ENCODE measurements around the gene CSRP1.

CSRP1 gene

GRCh38 chr1:201513498-201514243 lies 6.7 kb upstream of the CSRP1 start:
- TF ChIP-seq Cebpa-rat (IDR thresholded peaks at IDR 0.05): no peak
- H3K9me3 ChIP-seq: no peaks in the 10 kb centered on the region
- H3K9ac ChIP-seq: no peak overlapping the region
- H3K36me3 ChIP-seq: no peaks in the 10 kb centered on the region
- H3K4me1 ChIP-seq: peaks cover 20% of the 10 kb centered on the region
- no peaks in the 10 kb centered on the region for H3K27me3 ChIP-seq
- H3K27ac ChIP-seq: no peak overlapping the region
- no peaks in the 10 kb centered on the region for H4K20me1 ChIP-seq
- H3K4me3 ChIP-seq: no peak overlapping the region
- H3K4me2 ChIP-seq: no peak overlapping the region

GRCh38 chr1:201511941-201512539 lies 5.1 kb upstream of the CSRP1 start:
- no peak for TF ChIP-seq Cebpa-rat (IDR thresholded peaks at IDR 0.05)
- H3K4me2 ChIP-seq: peak overlapping the region; percentile 21
- H3K36me3 ChIP-seq: no peaks in the 10 kb centered on the region
- H3K27me3 ChIP-seq: no peaks in the 10 kb centered on the region
- H3K27ac ChIP-seq: no peak overlapping the region
- 0 out of 2 replicates have a peak overlapping the region, but pooled peaks have one; percentile 40 for H3K9ac ChIP-seq
- H3K9me3 ChIP-seq: no peaks in the 10 kb centered on the region
- no peaks in the 10 kb centered on the region for H4K20me1 ChIP-seq
- H3K4me3 ChIP-seq: no peak overlapping the region
- peaks cover 31% of the 10 kb centered on the region for H3K4me1 ChIP-seq

DNA sequence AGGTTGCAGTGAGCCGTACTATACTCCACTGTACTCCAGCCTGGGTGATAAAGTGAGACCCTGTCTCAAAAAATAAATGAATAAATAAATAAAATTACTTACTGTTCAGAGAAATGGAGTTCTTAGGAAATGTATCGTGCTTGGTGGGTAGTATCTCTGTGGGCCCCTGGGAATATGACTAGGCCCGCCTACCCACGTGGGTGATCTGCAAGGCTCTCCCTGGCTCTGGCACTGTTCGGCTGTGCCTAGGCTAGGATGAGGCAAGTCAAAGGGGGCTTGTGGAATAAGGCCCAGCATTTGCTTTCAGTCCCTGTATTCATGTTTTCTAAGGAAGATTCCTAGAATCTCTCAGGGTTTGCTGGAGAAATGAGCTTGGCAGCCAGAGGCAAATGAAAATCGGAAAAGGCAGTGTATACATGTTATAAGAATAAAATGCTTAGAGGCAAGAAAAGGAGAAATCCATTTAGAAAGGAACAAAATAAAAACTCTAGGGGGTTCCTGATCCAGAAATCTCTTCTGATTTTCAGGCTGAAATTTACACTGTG lies 4.5 kb upstream of the CSRP1 start:
- H3K27ac ChIP-seq: no peak overlapping the region
- H3K9me3 ChIP-seq: no peaks in the 10 kb centered on the region
- peaks cover 34% of the 10 kb centered on the region for H3K4me1 ChIP-seq
- 0 out of 2 replicates have a peak overlapping the region, but pooled peaks have one; percentile 21 for H3K4me2 ChIP-seq
- no peaks in the 10 kb centered on the region for H4K20me1 ChIP-seq
- TF ChIP-seq Cebpa-rat (IDR thresholded peaks at IDR 0.05): no peak
- 0 out of 2 replicates have a peak overlapping the region, but pooled peaks have one; percentile 40 for H3K9ac ChIP-seq
- no peaks in the 10 kb centered on the region for H3K36me3 ChIP-seq
- no peak overlapping the region for H3K4me3 ChIP-seq
- H3K27me3 ChIP-seq: no peaks in the 10 kb centered on the region

DNA sequence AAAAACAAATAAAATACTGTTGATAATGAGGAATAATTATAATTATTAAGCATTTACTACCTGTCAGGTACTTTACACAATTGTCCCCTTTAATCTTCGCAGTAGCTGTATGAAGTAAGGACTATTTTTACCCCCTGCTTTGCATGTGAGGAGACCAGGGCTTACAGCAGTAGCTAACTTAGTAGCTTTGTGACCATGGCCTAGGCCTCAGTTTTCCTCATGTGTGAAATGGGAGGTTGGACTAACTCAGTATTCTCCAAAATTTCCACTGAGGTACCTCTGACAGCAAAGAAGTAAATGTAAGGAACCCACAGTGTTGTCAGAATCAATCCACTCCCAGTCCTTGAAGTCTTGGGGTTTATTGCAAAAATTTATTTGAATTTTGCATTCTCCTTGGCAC lies 3.8 kb upstream of the CSRP1 start:
- Histone ChIP-seq H3K4me1 (peaks cover 41% of the 10 kb centered on the region), H3K36me3 (no peaks in the 10 kb centered on the region), H3K27me3 (no peaks in the 10 kb centered on the region), H3K4me3 (no peak overlapping the region), H3K27ac (no peak overlapping the region), H3K9me3 (no peaks in the 10 kb centered on the region), H3K9ac (no peak overlapping the region), H4K20me1 (no peaks in the 10 kb centered on the region), H3K4me2 (no peak overlapping the region)
- no peak for TF ChIP-seq Cebpa-rat (IDR thresholded peaks at IDR 0.05)

DNA sequence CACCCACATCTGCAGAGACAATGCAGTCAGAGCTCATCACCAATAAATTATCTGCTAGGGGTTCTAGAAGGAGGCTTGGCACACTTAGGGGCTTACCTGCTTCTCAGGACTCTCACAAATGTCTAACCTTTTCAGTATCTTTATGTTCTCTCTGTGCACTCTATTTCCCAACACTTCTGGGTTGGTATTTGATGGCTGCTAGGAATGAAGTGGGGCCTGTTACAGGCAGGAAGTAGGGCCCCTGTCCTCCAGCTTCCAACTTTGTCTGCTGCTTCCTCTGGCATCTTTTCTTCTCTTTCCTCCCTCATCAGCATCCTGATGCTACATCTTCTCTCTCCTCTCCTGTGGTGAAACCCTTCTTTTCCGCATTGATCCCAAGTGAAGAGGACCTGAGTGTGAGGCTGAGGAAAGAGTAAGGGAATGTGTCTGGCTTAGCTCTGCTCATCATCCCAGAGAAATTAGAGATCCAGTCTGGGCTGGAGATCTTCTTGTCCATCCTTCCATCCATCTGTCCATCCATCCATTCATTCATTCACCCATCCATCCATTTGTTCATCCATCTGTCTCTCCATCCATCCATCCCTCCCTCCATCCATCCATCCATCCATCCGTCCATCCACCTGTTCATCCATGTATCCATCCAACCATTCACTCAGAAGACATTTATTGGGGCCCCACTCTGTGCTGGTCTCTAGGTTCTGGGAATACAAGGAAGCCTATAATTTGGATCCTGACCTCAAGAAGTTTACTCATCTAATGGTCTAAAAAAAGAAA lies 2.9 kb upstream of the CSRP1 start:
- no peaks in the 10 kb centered on the region for H3K9me3 ChIP-seq
- H3K9ac ChIP-seq: no peak overlapping the region
- H3K36me3 ChIP-seq: no peaks in the 10 kb centered on the region
- TF ChIP-seq Cebpa-rat (IDR thresholded peaks at IDR 0.05): no peak
- H3K27ac ChIP-seq: no peak overlapping the region
- H3K4me3 ChIP-seq: no peak overlapping the region
- H3K4me2 ChIP-seq: no peak overlapping the region
- no peaks in the 10 kb centered on the region for H4K20me1 ChIP-seq
- no peaks in the 10 kb centered on the region for H3K27me3 ChIP-seq
- H3K4me1 ChIP-seq: peaks cover 50% of the 10 kb centered on the region

GRCh38 chr1:201508809-201509208 lies 1.9 kb upstream of the CSRP1 start:
- H3K27me3 ChIP-seq: no peaks in the 10 kb centered on the region
- no peaks in the 10 kb centered on the region for H3K36me3 ChIP-seq
- H4K20me1 ChIP-seq: no peaks in the 10 kb centered on the region
- no peak overlapping the region for H3K4me3 ChIP-seq
- no peak overlapping the region for H3K9ac ChIP-seq
- H3K4me2 ChIP-seq: no peak overlapping the region
- peaks cover 50% of the 10 kb centered on the region for H3K4me1 ChIP-seq
- no peak overlapping the region for H3K27ac ChIP-seq
- no peaks in the 10 kb centered on the region for H3K9me3 ChIP-seq
- no peak for TF ChIP-seq Cebpa-rat (IDR thresholded peaks at IDR 0.05)

GRCh38 chr1:201507360-201507675 lies 395 bp upstream of the CSRP1 start:
- Histone ChIP-seq H3K4me2 (peak overlapping the region; percentile 96), H3K4me3 (peak overlapping the region; percentile 77), H3K9me3 (no peaks in the 10 kb centered on the region), H4K20me1 (no peaks in the 10 kb centered on the region), H3K36me3 (no peaks in the 10 kb centered on the region), H3K9ac (peak overlapping the region; percentile 76), H3K27me3 (no peaks in the 10 kb centered on the region), H3K27ac (peak overlapping the region; percentile 86), H3K4me1 (peaks cover 52% of the 10 kb centered on the region)
- no peak for TF ChIP-seq Cebpa-rat (IDR thresholded peaks at IDR 0.05)

GRCh38 chr1:201506092-201506491 lies 831 bp downstream of the CSRP1 start:
- H3K4me1 ChIP-seq: peaks cover 39% of the 10 kb centered on the region
- peak overlapping the region; percentile 86 for H3K27ac ChIP-seq
- H3K36me3 ChIP-seq: no peaks in the 10 kb centered on the region
- H3K4me3 ChIP-seq: peak overlapping the region; percentile 77
- no peaks in the 10 kb centered on the region for H3K9me3 ChIP-seq
- peak overlapping the region; percentile 76 for H3K9ac ChIP-seq
- H4K20me1 ChIP-seq: no peaks in the 10 kb centered on the region
- H3K27me3 ChIP-seq: no peaks in the 10 kb centered on the region
- H3K4me2 ChIP-seq: peak overlapping the region; percentile 96
- no peak for TF ChIP-seq Cebpa-rat (IDR thresholded peaks at IDR 0.05)

DNA sequence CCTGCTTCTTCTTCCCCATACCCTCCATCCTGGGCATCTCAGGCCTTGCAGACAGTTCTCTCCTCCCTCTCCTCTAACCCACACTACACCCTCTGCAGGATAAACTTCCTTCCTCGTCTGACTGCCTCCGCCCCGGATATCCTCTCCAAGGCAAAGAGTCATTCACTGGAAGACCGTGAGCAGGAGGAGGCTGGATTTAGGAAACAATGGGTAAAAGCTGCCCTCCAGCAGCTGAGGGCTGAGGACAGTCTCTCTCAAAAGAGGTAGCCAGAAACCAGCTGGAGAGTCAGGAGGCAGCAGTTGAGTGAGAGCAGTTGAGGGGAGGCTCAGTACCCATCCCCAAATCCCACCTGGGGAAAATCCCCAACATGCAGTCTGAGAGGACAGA lies 1.4 kb downstream of the CSRP1 start:
- Histone ChIP-seq H3K27me3 (no peaks in the 10 kb centered on the region), H3K27ac (peak overlapping the region; percentile 39), H3K9me3 (no peaks in the 10 kb centered on the region), H4K20me1 (no peaks in the 10 kb centered on the region), H3K4me3 (peak overlapping the region; percentile 77; the same call in 1 of the 2 replicates), H3K4me2 (peak overlapping the region; percentile 96), H3K4me1 (peaks cover 37% of the 10 kb centered on the region), H3K9ac (peak overlapping the region; percentile 76; the same call in 1 of the 2 replicates), H3K36me3 (no peaks in the 10 kb centered on the region)
- TF ChIP-seq Cebpa-rat (IDR thresholded peaks at IDR 0.05): no peak
